ENCODE results near the gene GPD1L.

Gene GPD1L

DNA sequence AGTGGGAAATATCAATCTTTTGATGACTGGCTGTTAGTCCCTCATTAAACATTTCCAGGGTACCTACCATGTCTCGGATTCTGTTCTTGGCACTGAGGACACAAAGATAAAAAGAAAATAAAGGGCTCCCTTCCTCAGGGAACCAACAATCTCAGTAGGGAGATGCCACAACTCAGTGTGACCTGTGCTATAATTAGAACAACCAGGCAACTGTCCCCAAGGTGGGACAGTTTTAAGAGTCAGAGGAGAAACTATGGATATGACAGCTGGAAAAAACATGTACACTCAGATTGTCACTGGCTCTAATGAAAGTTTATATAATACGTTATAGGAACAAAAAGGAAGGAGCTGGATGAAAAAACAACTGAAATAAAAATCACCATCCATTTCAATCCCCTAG, 108.8 kb downstream of the GPD1L start:
- TF ChIP-seq, protein P1, sequence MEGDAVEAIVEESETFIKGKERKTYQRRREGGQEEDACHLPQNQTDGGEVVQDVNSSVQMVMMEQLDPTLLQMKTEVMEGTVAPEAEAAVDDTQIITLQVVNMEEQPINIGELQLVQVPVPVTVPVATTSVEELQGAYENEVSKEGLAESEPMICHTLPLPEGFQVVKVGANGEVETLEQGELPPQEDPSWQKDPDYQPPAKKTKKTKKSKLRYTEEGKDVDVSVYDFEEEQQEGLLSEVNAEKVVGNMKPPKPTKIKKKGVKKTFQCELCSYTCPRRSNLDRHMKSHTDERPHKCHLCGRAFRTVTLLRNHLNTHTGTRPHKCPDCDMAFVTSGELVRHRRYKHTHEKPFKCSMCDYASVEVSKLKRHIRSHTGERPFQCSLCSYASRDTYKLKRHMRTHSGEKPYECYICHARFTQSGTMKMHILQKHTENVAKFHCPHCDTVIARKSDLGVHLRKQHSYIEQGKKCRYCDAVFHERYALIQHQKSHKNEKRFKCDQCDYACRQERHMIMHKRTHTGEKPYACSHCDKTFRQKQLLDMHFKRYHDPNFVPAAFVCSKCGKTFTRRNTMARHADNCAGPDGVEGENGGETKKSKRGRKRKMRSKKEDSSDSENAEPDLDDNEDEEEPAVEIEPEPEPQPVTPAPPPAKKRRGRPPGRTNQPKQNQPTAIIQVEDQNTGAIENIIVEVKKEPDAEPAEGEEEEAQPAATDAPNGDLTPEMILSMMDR (conservative IDR thresholded peaks at IDR 0.05) = no peak
- H3K27ac ChIP-seq = no peak overlapping the region

DNA sequence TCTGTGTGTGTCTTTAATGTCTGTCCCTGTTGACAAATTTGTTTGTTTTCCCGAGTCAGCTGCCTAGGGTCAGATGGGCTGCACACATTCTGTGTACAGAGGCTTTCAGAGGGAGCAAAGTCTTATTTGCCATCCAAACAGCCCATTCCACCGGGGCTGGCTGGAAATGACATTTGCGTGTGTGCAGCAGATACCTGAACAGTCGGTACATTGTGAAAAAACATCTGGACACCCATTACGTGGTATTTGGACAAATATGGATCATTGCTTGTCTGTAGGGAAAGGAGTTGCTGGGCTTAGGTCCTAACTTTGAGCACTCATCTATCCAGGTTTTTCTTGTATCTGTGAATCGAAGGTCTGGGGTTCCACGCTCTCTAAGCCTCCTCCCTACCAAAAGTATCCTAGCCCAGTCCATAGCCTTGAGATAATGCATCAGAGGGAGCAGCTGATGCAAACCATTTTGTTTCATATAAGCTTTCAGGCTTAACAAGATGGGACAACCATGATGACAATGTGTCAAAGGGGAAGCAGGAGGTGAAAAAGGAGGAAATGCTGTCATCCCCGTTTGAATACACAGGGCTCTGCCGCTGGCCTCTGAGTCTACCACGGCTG, 109.9 kb downstream of the GPD1L start:
- TF ChIP-seq, protein P1 (conservative IDR thresholded peaks at IDR 0.05) = no peak
- H3K27ac ChIP-seq = no peak overlapping the region

DNA sequence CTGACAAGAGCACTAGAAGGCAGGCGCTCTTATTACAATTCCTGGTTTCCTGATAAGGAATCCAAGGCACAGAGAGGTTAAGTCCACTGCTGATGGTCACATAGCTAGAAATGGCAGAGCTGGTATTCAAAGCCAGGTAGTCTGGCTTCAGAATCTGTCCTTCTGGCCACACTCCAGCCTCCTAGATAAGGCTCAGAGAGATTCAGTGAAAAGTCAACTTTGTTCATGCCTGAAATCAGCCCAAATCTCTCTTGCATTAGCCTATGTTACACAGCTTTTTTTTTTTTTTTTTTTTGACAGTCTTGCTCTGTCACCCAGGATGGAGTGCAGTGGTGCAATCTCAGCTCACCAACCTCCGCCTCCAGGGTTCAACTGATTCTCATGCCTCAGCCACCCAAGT, 110.9 kb downstream of the GPD1L start:
- TF ChIP-seq, protein P1 (conservative IDR thresholded peaks at IDR 0.05) = no peak
- no peak overlapping the region for H3K27ac ChIP-seq
